SK-N-SH (cell line): ENCODE data around the gene BMP5. TPM values are rescaled to one million over a fixed set of nuclear protein-coding genes. Genes with fewer than 3 reads are reported as not detected.

Source experiments
- CTCF ChIA-PET: fragments of 300-600, 350-600 bp; formaldehyde crosslinking; extraction: SDS; loops from one replicate; lab custom pipeline; 2021; lab: Yijun Ruan, JAX
- POLR2A ChIA-PET: fragments of 350-600 bp; sonication (Branson Sonifier 250); formaldehyde crosslinking; extraction: SDS; loops from one replicate; lab custom pipeline; 2020; ENCODE audit warnings: antibody characterized with exemption, inconsistent platforms; lab: Yijun Ruan, JAX
- DNase-seq: peaks from one replicate; pipeline ENCODE4 v3.0.0; 2012
- H2AFZ ChIP-seq: fragments of 200-600 bp; sonication (generic); 2 replicates; pipeline ENCODE4 v1.8.1; 2016; ENCODE audit warnings: antibody characterized with exemption, mild to moderate bottlenecking, low read depth
- H3F3A ChIP-seq: fragments of 200-600 bp; sonication (generic); replicated peaks from 2 replicates; pipeline ENCODE3; 2016; ENCODE audit warnings: antibody characterized with exemption, mild to moderate bottlenecking; ENCODE audit not compliant: insufficient read depth
- H3K27ac ChIP-seq, 2 experiments: fragments of 200-500 bp in 1 of 2; fragments of 200-600 bp in 1 of 2; sonication (Bioruptor generic) in 1 of 2; sonication (generic), shearing (Covaris generic) in 1 of 2; 2 replicates each; pipeline versions ENCODE4 v1.5.1 to v1.6.1; 2014 to 2016; ENCODE audit warnings: low read depth in 2 of 2, inconsistent platforms in 1 of 2, low read length in 1 of 2, mild to moderate bottlenecking in 1 of 2, mixed read lengths in 1 of 2
- H3K27me3 ChIP-seq: fragments of 200-600 bp; sonication (generic), shearing (Covaris generic); 2 replicates; pipeline ENCODE4 v1.6.1; 2016; ENCODE audit warnings: mixed run types; ENCODE audit not compliant: insufficient read depth
- H3K36me3 ChIP-seq, 2 experiments: fragments of 200-500 bp in 1 of 2; fragments of 200-600 bp in 1 of 2; sonication (Bioruptor generic) in 1 of 2; sonication (generic) in 1 of 2; replicated peaks in 1 of 2; 2 replicates each; pipeline versions ENCODE3 to v1.5.1; 2014 to 2016; ENCODE audit warnings: low read length in 1 of 2, mild to moderate bottlenecking in 1 of 2; ENCODE audit not compliant: insufficient read depth in 2 of 2, control insufficient read depth in 1 of 2
- H3K4me1 ChIP-seq, 2 experiments: fragments of 200-500 bp in 1 of 2; fragments of 200-600 bp in 1 of 2; sonication (Bioruptor generic) in 1 of 2; sonication (generic), shearing (Covaris generic) in 1 of 2; 2 replicates each; pipeline versions ENCODE4 v1.5.1 to v1.6.1; 2014 to 2016; ENCODE audit warnings: low read depth in 1 of 2, low read length in 1 of 2, mixed run types in 1 of 2; ENCODE audit not compliant: insufficient read depth in 2 of 2, control insufficient read depth in 1 of 2
- H3K4me2 ChIP-seq: fragments of 200-600 bp; sonication (generic), shearing (Covaris generic); 2 replicates; pipeline ENCODE4 v1.6.1; 2017; ENCODE audit warnings: mixed run types
- H3K4me3 ChIP-seq, 2 experiments: fragments of 200-500 bp in 1 of 2; fragments of 200-600 bp in 1 of 2; sonication (Bioruptor generic) in 1 of 2; sonication (generic), shearing (Covaris generic) in 1 of 2; 2 replicates each; pipeline versions ENCODE4 v1.5.1 to v1.8.1; 2014 to 2016; ENCODE audit warnings: low read depth in 2 of 2, inconsistent platforms in 1 of 2, low read length in 1 of 2, mild to moderate bottlenecking in 1 of 2, mixed read lengths in 1 of 2, moderate library complexity in 1 of 2
- H3K79me2 ChIP-seq: fragments of 200-600 bp; sonication (generic); 2 replicates; pipeline ENCODE4 v1.8.1; 2017; ENCODE audit warnings: mild to moderate bottlenecking; ENCODE audit not compliant: insufficient read depth
- H3K9ac ChIP-seq: fragments of 200-600 bp; sonication (generic); 2 replicates; pipeline ENCODE4 v1.6.1; 2017; ENCODE audit warnings: mixed run types
- H3K9me2 ChIP-seq: fragments of 200-600 bp; sonication (generic); 2 replicates; pipeline ENCODE4 v1.6.1; 2017; ENCODE audit warnings: mixed run types
- H3K9me3 ChIP-seq: fragments of 200-600 bp; sonication (generic); 2 replicates; pipeline ENCODE4 v1.6.1; 2017; ENCODE audit warnings: mixed run types, mild to moderate bottlenecking, moderate library complexity
- H4K20me1 ChIP-seq: fragments of 200-600 bp; sonication (generic); 2 replicates; pipeline ENCODE4 v1.6.1; 2017; ENCODE audit warnings: mild to moderate bottlenecking, mixed run types; ENCODE audit not compliant: insufficient read depth
- EP300 ChIP-seq, 2 experiments: IDR thresholded peaks; 2 replicates each; pipeline versions ENCODE4 v1.4.0 to v1.6.1; 2012; ENCODE audit warnings: borderline replicate concordance in 1 of 2, low read depth in 1 of 2, low read length in 1 of 2
- FOSL2 ChIP-seq: IDR thresholded peaks from 2 replicates; pipeline ENCODE4 v1.4.0; 2012; ENCODE audit warnings: low read depth, mild to moderate bottlenecking, moderate library complexity, borderline replicate concordance
- FOXJ3 ChIP-seq: sonication (generic); formaldehyde crosslinking; IDR thresholded peaks from 2 replicates; pipeline ENCODE4 v1.5.1; 2020; ENCODE audit warnings: mild to moderate bottlenecking, missing genetic modification reagents
- GABPA ChIP-seq: IDR thresholded peaks from 2 replicates; pipeline ENCODE4 v1.4.0; 2012; ENCODE audit warnings: low read depth, mild to moderate bottlenecking
- IRF3 ChIP-seq: fragments of 150-350 bp; IDR thresholded peaks from 2 replicates; pipeline ENCODE4 v1.6.1; 2016; ENCODE audit warnings: mild to moderate bottlenecking, low read depth, low read length
- JUND ChIP-seq: IDR thresholded peaks from 2 replicates; pipeline ENCODE4 v1.4.0; 2012
- NRF1 ChIP-seq: IDR thresholded peaks from 2 replicates; pipeline ENCODE4 v1.6.1; 2012; ENCODE audit warnings: low read depth, mild to moderate bottlenecking, low read length
- PBX3 ChIP-seq: IDR thresholded peaks from 2 replicates; pipeline ENCODE4; 2012
- POLR2AphosphoS5 ChIP-seq: IDR thresholded peaks from 2 replicates; pipeline ENCODE4 v1.6.1; 2012; ENCODE audit warnings: low read depth, low read length
- RCOR1 ChIP-seq: fragments of 150-350 bp; IDR thresholded peaks from 2 replicates; pipeline ENCODE4 v1.6.1; 2017; ENCODE audit warnings: antibody characterized with exemption, low read length
- SIN3A ChIP-seq: IDR thresholded peaks from 2 replicates; pipeline ENCODE4 v1.6.1; 2012; ENCODE audit warnings: low read depth, mild to moderate bottlenecking, low read length, moderate library complexity, borderline replicate concordance
- USF2 ChIP-seq: fragments of 150-350 bp; IDR thresholded peaks from 2 replicates; pipeline ENCODE4 v1.6.1; 2017; ENCODE audit warnings: antibody characterized with exemption, low read length, low read depth, borderline replicate concordance
- WGBS: methylation state at CpG from one replicate; pipeline ENCODE4 v1.1.6; 2017; ENCODE audit warnings: low lambda C conversion rate; 5-methylcytosine and 5-hydroxymethylcytosine counted together
- polyA plus RNA-seq, 3 experiments: library from polyadenylated mRNA; depleted of rRNA; stranded (reverse); fragments of >200 nt; gene quantifications; 2 replicates each; pipeline ENCODE4 v1.2.3, GENCODE V29; 2012

Gene BMP5
- polyA plus RNA-seq, 1 of the 3 experiments (the other 2 are of a cell fraction) = 0.05 TPM

- Histone ChIP-seq H3K4me1 (peaks cover 0 to 3% of the 10 kb centered on the region in 2 experiments; a peak in 2 of 4 replicates), H3K79me2 (no peaks in the 10 kb centered on the region), H3K27me3 (no peaks in the 10 kb centered on the region), H3F3A (peaks cover 3% of the 10 kb centered on the region), H4K20me1 (no peaks in the 10 kb centered on the region), H3K4me2 (no peak overlapping the region), H3K9me3 (no peaks in the 10 kb centered on the region), H3K27ac (no peak overlapping the region), H3K9me2 (no peaks in the 10 kb centered on the region), H2AFZ (no peak overlapping the region), H3K9ac (no peak overlapping the region), H3K36me3 (no peaks in the 10 kb centered on the region), H3K4me3 (no peak overlapping the region)
- DNase-seq = no peak
- no peak for TF ChIP-seq EP300 (IDR thresholded peaks at IDR 0.05; ENCODE audit: borderline replicate concordance in 1 of 2, low read depth in 1 of 2, low read length in 1 of 2)
- TF ChIP-seq JUND = no peak
- no peak for TF ChIP-seq RCOR1
- TF ChIP-seq SIN3A = no peak
- TF ChIP-seq PBX3 = no peak
- no peak for TF ChIP-seq USF2
- WGBS = 32% methylated on average over 1 of the region's 1 CpG
- ChIA-PET POLR2A (no interaction called here), CTCF (interaction anchor here (2.1 kb wide), 1 partner anchor 423 kb away, joined by 4 read pairs; no protein-coding TSS in a partner anchor)
Observed at GRCh38 chr6:55868176-55868575, 7.2 kb downstream of the BMP5 start.

GRCh38 chr6:55866128-55866527, 9.3 kb downstream of the BMP5 start:
- TF ChIP-seq IRF3 (no peak), PBX3 (no peak), FOSL2 (no peak), POLR2AphosphoS5 (no peak), NRF1 (no peak), GABPA (no peak), FOXJ3 (CRISPR knock-in tag) (no peak)
- TF ChIP-seq, all 33 proteins: peak for 0
- no peak overlapping the region for H3K27ac ChIP-seq
- no peak overlapping the region for H3K4me2 ChIP-seq
- H3K27me3 ChIP-seq = no peaks in the 10 kb centered on the region
- H3K79me2 ChIP-seq = no peaks in the 10 kb centered on the region
- no peaks in the 10 kb centered on the region for H4K20me1 ChIP-seq
- H3K36me3 ChIP-seq = no peaks in the 10 kb centered on the region
- no peak overlapping the region for H2AFZ ChIP-seq
- no peak overlapping the region for H3K9ac ChIP-seq
- POLR2A ChIA-PET = no interaction called here
- H3K9me2 ChIP-seq = no peaks in the 10 kb centered on the region
- 60% methylated on average over 2 of the region's 2 CpGs for WGBS
- peaks cover 0 to 3% of the 10 kb centered on the region in 2 experiments; a peak in 2 of 4 replicates for H3K4me1 ChIP-seq
- CTCF ChIA-PET = no interaction called here
- H3F3A ChIP-seq = peaks cover 3% of the 10 kb centered on the region
- no peak for DNase-seq
- no peak overlapping the region for H3K4me3 ChIP-seq
- H3K9me3 ChIP-seq = no peaks in the 10 kb centered on the region
